SK-N-SH (cell line): ENCODE data around the gene ITFG1. TPM values are rescaled to one million over a fixed set of nuclear protein-coding genes. Genes with fewer than 3 reads are reported as not detected.

Source experiments
- CTCF ChIA-PET: fragments of 300-600, 350-600 bp; formaldehyde crosslinking; extraction: SDS; loops from one replicate; lab custom pipeline; 2021; lab: Yijun Ruan, JAX
- POLR2A ChIA-PET: fragments of 350-600 bp; sonication (Branson Sonifier 250); formaldehyde crosslinking; extraction: SDS; loops from one replicate; lab custom pipeline; 2020; ENCODE audit warnings: antibody characterized with exemption, inconsistent platforms; lab: Yijun Ruan, JAX
- DNase-seq: peaks from one replicate; pipeline ENCODE4 v3.0.0; 2012
- H2AFZ ChIP-seq: fragments of 200-600 bp; sonication (generic); 2 replicates; pipeline ENCODE4 v1.8.1; 2016; ENCODE audit warnings: antibody characterized with exemption, mild to moderate bottlenecking, low read depth
- H3F3A ChIP-seq: fragments of 200-600 bp; sonication (generic); replicated peaks from 2 replicates; pipeline ENCODE3; 2016; ENCODE audit warnings: antibody characterized with exemption, mild to moderate bottlenecking; ENCODE audit not compliant: insufficient read depth
- H3K27ac ChIP-seq, 2 experiments: fragments of 200-500 bp in 1 of 2; fragments of 200-600 bp in 1 of 2; sonication (Bioruptor generic) in 1 of 2; sonication (generic), shearing (Covaris generic) in 1 of 2; 2 replicates each; pipeline versions ENCODE4 v1.5.1 to v1.6.1; 2014 to 2016; ENCODE audit warnings: low read depth in 2 of 2, inconsistent platforms in 1 of 2, low read length in 1 of 2, mild to moderate bottlenecking in 1 of 2, mixed read lengths in 1 of 2
- H3K27me3 ChIP-seq: fragments of 200-600 bp; sonication (generic), shearing (Covaris generic); 2 replicates; pipeline ENCODE4 v1.6.1; 2016; ENCODE audit warnings: mixed run types; ENCODE audit not compliant: insufficient read depth
- H3K36me3 ChIP-seq, 2 experiments: fragments of 200-500 bp in 1 of 2; fragments of 200-600 bp in 1 of 2; sonication (Bioruptor generic) in 1 of 2; sonication (generic) in 1 of 2; replicated peaks in 1 of 2; 2 replicates each; pipeline versions ENCODE3 to v1.5.1; 2014 to 2016; ENCODE audit warnings: low read length in 1 of 2, mild to moderate bottlenecking in 1 of 2; ENCODE audit not compliant: insufficient read depth in 2 of 2, control insufficient read depth in 1 of 2
- H3K4me1 ChIP-seq, 2 experiments: fragments of 200-500 bp in 1 of 2; fragments of 200-600 bp in 1 of 2; sonication (Bioruptor generic) in 1 of 2; sonication (generic), shearing (Covaris generic) in 1 of 2; 2 replicates each; pipeline versions ENCODE4 v1.5.1 to v1.6.1; 2014 to 2016; ENCODE audit warnings: low read depth in 1 of 2, low read length in 1 of 2, mixed run types in 1 of 2; ENCODE audit not compliant: insufficient read depth in 2 of 2, control insufficient read depth in 1 of 2
- H3K4me2 ChIP-seq: fragments of 200-600 bp; sonication (generic), shearing (Covaris generic); 2 replicates; pipeline ENCODE4 v1.6.1; 2017; ENCODE audit warnings: mixed run types
- H3K4me3 ChIP-seq, 2 experiments: fragments of 200-500 bp in 1 of 2; fragments of 200-600 bp in 1 of 2; sonication (Bioruptor generic) in 1 of 2; sonication (generic), shearing (Covaris generic) in 1 of 2; 2 replicates each; pipeline versions ENCODE4 v1.5.1 to v1.8.1; 2014 to 2016; ENCODE audit warnings: low read depth in 2 of 2, inconsistent platforms in 1 of 2, low read length in 1 of 2, mild to moderate bottlenecking in 1 of 2, mixed read lengths in 1 of 2, moderate library complexity in 1 of 2
- H3K79me2 ChIP-seq: fragments of 200-600 bp; sonication (generic); 2 replicates; pipeline ENCODE4 v1.8.1; 2017; ENCODE audit warnings: mild to moderate bottlenecking; ENCODE audit not compliant: insufficient read depth
- H3K9ac ChIP-seq: fragments of 200-600 bp; sonication (generic); 2 replicates; pipeline ENCODE4 v1.6.1; 2017; ENCODE audit warnings: mixed run types
- H3K9me2 ChIP-seq: fragments of 200-600 bp; sonication (generic); 2 replicates; pipeline ENCODE4 v1.6.1; 2017; ENCODE audit warnings: mixed run types
- H3K9me3 ChIP-seq: fragments of 200-600 bp; sonication (generic); 2 replicates; pipeline ENCODE4 v1.6.1; 2017; ENCODE audit warnings: mixed run types, mild to moderate bottlenecking, moderate library complexity
- H4K20me1 ChIP-seq: fragments of 200-600 bp; sonication (generic); 2 replicates; pipeline ENCODE4 v1.6.1; 2017; ENCODE audit warnings: mild to moderate bottlenecking, mixed run types; ENCODE audit not compliant: insufficient read depth
- ELF1 ChIP-seq: IDR thresholded peaks from 2 replicates; pipeline ENCODE4 v1.4.0; 2012
- EP300 ChIP-seq, 2 experiments: IDR thresholded peaks; 2 replicates each; pipeline versions ENCODE4 v1.4.0 to v1.6.1; 2012; ENCODE audit warnings: borderline replicate concordance in 1 of 2, low read depth in 1 of 2, low read length in 1 of 2
- EZH2phosphoT487 ChIP-seq: fragments of 200-600 bp; sonication (generic); IDR thresholded peaks from 2 replicates; pipeline ENCODE4 v1.6.1; 2017; ENCODE audit warnings: low read depth, mixed run types, mild to moderate bottlenecking, antibody characterized with exemption, moderate library complexity, borderline replicate concordance
- FOSL2 ChIP-seq: IDR thresholded peaks from 2 replicates; pipeline ENCODE4 v1.4.0; 2012; ENCODE audit warnings: low read depth, mild to moderate bottlenecking, moderate library complexity, borderline replicate concordance
- FOXJ3 ChIP-seq: sonication (generic); formaldehyde crosslinking; IDR thresholded peaks from 2 replicates; pipeline ENCODE4 v1.5.1; 2020; ENCODE audit warnings: mild to moderate bottlenecking, missing genetic modification reagents
- FOXM1 ChIP-seq: IDR thresholded peaks from 2 replicates; pipeline ENCODE4 v1.4.0; 2012; ENCODE audit warnings: low read depth, mild to moderate bottlenecking
- GABPA ChIP-seq: IDR thresholded peaks from 2 replicates; pipeline ENCODE4 v1.4.0; 2012; ENCODE audit warnings: low read depth, mild to moderate bottlenecking
- MAX ChIP-seq: IDR thresholded peaks from 2 replicates; pipeline ENCODE4 v1.4.0; 2012; ENCODE audit warnings: low read depth
- NFIC ChIP-seq: IDR thresholded peaks from 2 replicates; pipeline ENCODE4 v1.4.0; 2012; ENCODE audit warnings: borderline replicate concordance
- RXRA ChIP-seq: IDR thresholded peaks from 2 replicates; pipeline ENCODE4 v1.4.0; 2012; ENCODE audit warnings: low read depth, mild to moderate bottlenecking, borderline replicate concordance
- SIN3A ChIP-seq: IDR thresholded peaks from 2 replicates; pipeline ENCODE4 v1.6.1; 2012; ENCODE audit warnings: low read depth, mild to moderate bottlenecking, low read length, moderate library complexity, borderline replicate concordance
- SMC3 ChIP-seq: IDR thresholded peaks from 2 replicates; pipeline ENCODE4 v1.6.1; 2012; ENCODE audit warnings: low read depth, low read length, improper control_type of control experiment
- TAF1 ChIP-seq: IDR thresholded peaks from 2 replicates; pipeline ENCODE4 v1.6.1; 2012; ENCODE audit warnings: low read depth, mild to moderate bottlenecking, low read length, moderate library complexity, borderline replicate concordance
- TCF12 ChIP-seq: IDR thresholded peaks from 2 replicates; pipeline ENCODE4 v1.4.0; 2012
- TEAD4 ChIP-seq: IDR thresholded peaks from 2 replicates; pipeline ENCODE4 v1.4.0; 2012; ENCODE audit warnings: mild to moderate bottlenecking, borderline replicate concordance; ENCODE audit not compliant: insufficient read depth
- USF1 ChIP-seq: IDR thresholded peaks from 2 replicates; pipeline ENCODE4 v1.4.0; 2012; ENCODE audit warnings: low read depth, borderline replicate concordance
- YY1 ChIP-seq: IDR thresholded peaks from 2 replicates; pipeline ENCODE4 v1.4.0; 2012; ENCODE audit warnings: low read depth, mild to moderate bottlenecking
- ZBTB33 ChIP-seq: IDR thresholded peaks from 2 replicates; pipeline ENCODE4 v1.4.0; 2012; ENCODE audit warnings: low read depth, borderline replicate concordance
- WGBS: methylation state at CpG from one replicate; pipeline ENCODE4 v1.1.6; 2017; ENCODE audit warnings: low lambda C conversion rate; 5-methylcytosine and 5-hydroxymethylcytosine counted together
- polyA plus RNA-seq, 3 experiments: library from polyadenylated mRNA; depleted of rRNA; stranded (reverse); fragments of >200 nt; gene quantifications; 2 replicates each; pipeline ENCODE4 v1.2.3, GENCODE V29; 2012
- TF ChIP-seq, protein P1 (sequence below): fragments of 150-350 bp; IDR thresholded peaks from 2 replicates; pipeline ENCODE4 v1.6.1; 2017; ENCODE audit warnings: antibody characterized with exemption, low read length, low read depth, borderline replicate concordance
- TF ChIP-seq, protein P2 (sequence below): IDR thresholded peaks from 2 replicates; pipeline ENCODE4; 2012
- TF ChIP-seq, protein P3 (sequence below): fragments of 150-350 bp; IDR thresholded peaks from 2 replicates; pipeline ENCODE4 v1.6.1; 2016; ENCODE audit warnings: mild to moderate bottlenecking, low read depth, low read length
- TF ChIP-seq, protein P4 (sequence below): fragments of 200-600 bp; sonication (generic); IDR thresholded peaks from 2 replicates; pipeline ENCODE4 v1.6.1; 2017; ENCODE audit warnings: antibody characterized with exemption, mild to moderate bottlenecking, moderate library complexity

ITFG1 gene
- 48.6 and 78.9 TPM in 2 replicates for polyA plus RNA-seq (2012; rRNA removed)
- 81.6 and 92.4 TPM in 2 replicates for polyA plus RNA-seq (2012; cell fraction: cytosol; rRNA removed)
- 12.7 and 39.6 TPM in 2 replicates for polyA plus RNA-seq (2012; cell fraction: nucleus; rRNA removed)

GRCh38 chr16:47460711-47461597 lies at the start of gene ITFG1, which contains the start of gene PHKB:
ITFG1 (minus strand) TSS chr16:47461063; CDS start chr16:47461045, 18 bp downstream.
PHKB (plus strand) TSS chr16:47461331; CDS start chr16:47461351, 20 bp downstream.
- ChIA-PET CTCF (interaction anchor here (0.6 to 2.2 kb wide), 10 partner anchors 10 to 657 kb away, joined by 3 to 9 read pairs (median 4); partner anchors contain the start of gene NETO2), POLR2A (interaction anchor here (0.5 to 1.4 kb wide), 2 partner anchors 36 to 61 kb away, joined by 3 read pairs; no protein-coding TSS in a partner anchor)
- peak within 1 kb of the TSS; percentile 98 to 99 for H3K27ac ChIP-seq
- H3K36me3 ChIP-seq: peaks cover 20 to 33% of the 10 kb centered on the region in 2 experiments
- H3F3A ChIP-seq: peaks cover 9% of the 10 kb centered on the region
- H3K9me3 ChIP-seq: no peaks in the 10 kb centered on the region
- no peaks in the 10 kb centered on the region for H4K20me1 ChIP-seq
- H3K9me2 ChIP-seq: no peaks in the 10 kb centered on the region
- peak within 1 kb of the TSS; percentile 83 for H3K4me2 ChIP-seq
- H3K27me3 ChIP-seq: no peaks in the 10 kb centered on the region
- H3K4me1 ChIP-seq: peaks cover 20 to 42% of the 10 kb centered on the region in 2 experiments; a peak in 3 of 4 replicates
- DNase-seq: peak; percentile 93
- peaks cover 35% of the 10 kb centered on the region; the same call in 1 of the 2 replicates for H3K79me2 ChIP-seq
- H2AFZ ChIP-seq: peak within 1 kb of the TSS; percentile 90
- peak within 1 kb of the TSS; percentile 88 to 98 for H3K4me3 ChIP-seq
- peak within 1 kb of the TSS; percentile 84 for H3K9ac ChIP-seq
- WGBS: 0% methylated on average over 11 of the region's 82 CpGs
- TF ChIP-seq, protein P1, sequence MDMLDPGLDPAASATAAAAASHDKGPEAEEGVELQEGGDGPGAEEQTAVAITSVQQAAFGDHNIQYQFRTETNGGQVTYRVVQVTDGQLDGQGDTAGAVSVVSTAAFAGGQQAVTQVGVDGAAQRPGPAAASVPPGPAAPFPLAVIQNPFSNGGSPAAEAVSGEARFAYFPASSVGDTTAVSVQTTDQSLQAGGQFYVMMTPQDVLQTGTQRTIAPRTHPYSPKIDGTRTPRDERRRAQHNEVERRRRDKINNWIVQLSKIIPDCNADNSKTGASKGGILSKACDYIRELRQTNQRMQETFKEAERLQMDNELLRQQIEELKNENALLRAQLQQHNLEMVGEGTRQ: no peak
- 0 out of 2 replicates have a peak, but pooled peaks have one; percentile 30 for TF ChIP-seq USF1
- no peak for TF ChIP-seq SMC3
- TF ChIP-seq, protein P2, sequence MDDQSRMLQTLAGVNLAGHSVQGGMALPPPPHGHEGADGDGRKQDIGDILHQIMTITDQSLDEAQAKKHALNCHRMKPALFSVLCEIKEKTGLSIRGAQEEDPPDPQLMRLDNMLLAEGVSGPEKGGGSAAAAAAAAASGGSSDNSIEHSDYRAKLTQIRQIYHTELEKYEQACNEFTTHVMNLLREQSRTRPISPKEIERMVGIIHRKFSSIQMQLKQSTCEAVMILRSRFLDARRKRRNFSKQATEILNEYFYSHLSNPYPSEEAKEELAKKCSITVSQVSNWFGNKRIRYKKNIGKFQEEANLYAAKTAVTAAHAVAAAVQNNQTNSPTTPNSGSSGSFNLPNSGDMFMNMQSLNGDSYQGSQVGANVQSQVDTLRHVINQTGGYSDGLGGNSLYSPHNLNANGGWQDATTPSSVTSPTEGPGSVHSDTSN: peak; percentile 50; the same call in 1 of the 2 replicates
- TF ChIP-seq, protein P3, sequence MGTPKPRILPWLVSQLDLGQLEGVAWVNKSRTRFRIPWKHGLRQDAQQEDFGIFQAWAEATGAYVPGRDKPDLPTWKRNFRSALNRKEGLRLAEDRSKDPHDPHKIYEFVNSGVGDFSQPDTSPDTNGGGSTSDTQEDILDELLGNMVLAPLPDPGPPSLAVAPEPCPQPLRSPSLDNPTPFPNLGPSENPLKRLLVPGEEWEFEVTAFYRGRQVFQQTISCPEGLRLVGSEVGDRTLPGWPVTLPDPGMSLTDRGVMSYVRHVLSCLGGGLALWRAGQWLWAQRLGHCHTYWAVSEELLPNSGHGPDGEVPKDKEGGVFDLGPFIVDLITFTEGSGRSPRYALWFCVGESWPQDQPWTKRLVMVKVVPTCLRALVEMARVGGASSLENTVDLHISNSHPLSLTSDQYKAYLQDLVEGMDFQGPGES: no peak
- TF ChIP-seq TEAD4: peak; percentile 48; the same call in 1 of the 2 replicates
- no peak for TF ChIP-seq RXRA
- TF ChIP-seq FOXJ3 (CRISPR knock-in tag): no peak
- TF ChIP-seq, protein P4, sequence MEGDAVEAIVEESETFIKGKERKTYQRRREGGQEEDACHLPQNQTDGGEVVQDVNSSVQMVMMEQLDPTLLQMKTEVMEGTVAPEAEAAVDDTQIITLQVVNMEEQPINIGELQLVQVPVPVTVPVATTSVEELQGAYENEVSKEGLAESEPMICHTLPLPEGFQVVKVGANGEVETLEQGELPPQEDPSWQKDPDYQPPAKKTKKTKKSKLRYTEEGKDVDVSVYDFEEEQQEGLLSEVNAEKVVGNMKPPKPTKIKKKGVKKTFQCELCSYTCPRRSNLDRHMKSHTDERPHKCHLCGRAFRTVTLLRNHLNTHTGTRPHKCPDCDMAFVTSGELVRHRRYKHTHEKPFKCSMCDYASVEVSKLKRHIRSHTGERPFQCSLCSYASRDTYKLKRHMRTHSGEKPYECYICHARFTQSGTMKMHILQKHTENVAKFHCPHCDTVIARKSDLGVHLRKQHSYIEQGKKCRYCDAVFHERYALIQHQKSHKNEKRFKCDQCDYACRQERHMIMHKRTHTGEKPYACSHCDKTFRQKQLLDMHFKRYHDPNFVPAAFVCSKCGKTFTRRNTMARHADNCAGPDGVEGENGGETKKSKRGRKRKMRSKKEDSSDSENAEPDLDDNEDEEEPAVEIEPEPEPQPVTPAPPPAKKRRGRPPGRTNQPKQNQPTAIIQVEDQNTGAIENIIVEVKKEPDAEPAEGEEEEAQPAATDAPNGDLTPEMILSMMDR: no peak
- TF ChIP-seq GABPA: peak; percentile 72
- TF ChIP-seq FOSL2: no peak
- TF ChIP-seq SIN3A: 0 out of 2 replicates have a peak, but pooled peaks have one; percentile 39
- 0 out of 2 replicates have a peak, but pooled peaks have one; percentile 14 for TF ChIP-seq MAX
- peak; percentile 88 for TF ChIP-seq YY1
- peak; percentile 75 for TF ChIP-seq ZBTB33
- TF ChIP-seq TCF12: 0 out of 2 replicates have a peak, but pooled peaks have one; percentile 8
- peak in 1 of 2 experiments; percentile 43; a peak in 1 of 4 replicates for TF ChIP-seq EP300 (IDR thresholded peaks at IDR 0.05; ENCODE audit: borderline replicate concordance in 1 of 2, low read depth in 1 of 2, low read length in 1 of 2)
- TF ChIP-seq FOXM1: no peak
- TF ChIP-seq EZH2phosphoT487: no peak
- peak; percentile 85 for TF ChIP-seq ELF1
- TF ChIP-seq TAF1: peak; percentile 81
- no peak for TF ChIP-seq NFIC
